GM13977 (cell line): ENCODE results near the gene TSPAN9.

Source experiments
- DNase-seq: peaks from one replicate; pipeline ENCODE4 v3.0.0; 2012; ENCODE audit warnings: low spot score
- CTCF ChIP-seq: IDR thresholded peaks from 2 replicates; pipeline ENCODE4 v1.5.1; 2012; ENCODE audit warnings: mild to moderate bottlenecking, control low read depth; ENCODE audit not compliant: insufficient read depth; ENCODE audit errors: extremely low read depth, missing control alignments
- in situ Hi-C: fragments of 300-500 bp; cut with MboI; formaldehyde crosslinking; loops from one replicate; pipeline ENCODE4 v1.12.0; 2022; ENCODE audit warnings: low sequenced_read_pairs, low pct_unique_long_range_greater_than_20kb, mixed read lengths, inconsistent platforms; ENCODE audit not compliant: unreplicated experiment

TSPAN9 gene

DNA sequence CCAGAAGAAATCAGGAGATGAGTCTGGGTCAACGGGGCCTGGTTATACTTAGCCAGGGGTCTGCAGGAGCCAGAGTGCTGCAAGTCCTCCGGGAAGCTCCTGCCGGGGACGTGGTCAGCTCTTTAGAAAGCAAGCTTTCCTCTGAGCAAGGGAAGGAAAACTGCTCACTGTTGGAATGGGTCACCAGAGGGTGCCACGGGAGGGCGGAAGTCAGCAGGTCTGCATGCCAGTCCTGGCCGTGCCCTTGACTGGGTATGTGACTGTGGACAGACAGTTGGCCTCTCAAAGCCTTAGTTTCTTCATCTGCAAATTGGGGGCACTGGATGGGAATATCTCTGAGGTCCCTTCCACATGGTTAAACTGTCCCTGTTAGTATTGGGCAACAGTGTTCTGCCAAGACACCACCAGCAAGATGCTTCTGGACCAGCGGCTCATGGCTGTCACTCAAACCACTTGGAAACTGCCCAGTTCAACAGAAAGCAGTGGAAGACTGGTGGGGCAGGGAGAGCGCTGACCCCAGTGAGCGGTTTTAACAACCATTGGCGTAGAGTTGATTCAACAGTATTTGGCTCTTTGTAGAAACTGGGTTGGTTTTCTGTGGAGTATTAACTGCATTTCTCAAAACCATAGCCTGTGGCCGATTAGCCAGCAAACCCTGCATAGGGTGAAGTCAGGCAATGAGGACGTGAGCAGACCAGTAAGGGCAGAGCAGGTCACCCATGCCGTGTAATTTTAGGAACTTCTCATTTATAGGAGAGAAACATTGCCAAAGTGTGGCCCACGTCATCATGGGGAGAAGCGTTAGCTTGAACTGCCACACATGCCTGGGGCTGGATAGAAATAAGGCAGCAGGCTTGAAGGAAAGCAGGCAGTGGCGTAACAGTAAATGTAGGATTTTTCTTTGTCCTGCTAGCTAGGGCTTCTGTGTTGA lies 249.9 kb downstream of the TSPAN9 start:
- in situ Hi-C loops: loop anchor here (25.0 kb wide), 1 partner anchor 460 kb away; no protein-coding TSS in a partner anchor
- DNase-seq: no peak
- TF ChIP-seq CTCF: no peak

- no peak for TF ChIP-seq CTCF
- DNase-seq: no peak
- in situ Hi-C loops: loop anchor here (25.0 kb wide), 1 partner anchor 459 kb away; no protein-coding TSS in a partner anchor
Observed at GRCh38 chr12:3328081-3328480, 250.9 kb downstream of the TSPAN9 start.

- TF ChIP-seq CTCF: no peak
- DNase-seq: no peak
- in situ Hi-C loops: loop anchor here (25.0 kb wide), 1 partner anchor 459 kb away; no protein-coding TSS in a partner anchor
Observed at GRCh38 chr12:3328571-3328970, 251.4 kb downstream of the TSPAN9 start.

- DNase-seq: no peak
- in situ Hi-C loops: loop anchor here (25.0 kb wide), 1 partner anchor 458 kb away; no protein-coding TSS in a partner anchor
- no peak for TF ChIP-seq CTCF
Observed at GRCh38 chr12:3329361-3329760, 252.2 kb downstream of the TSPAN9 start.

GRCh38 chr12:3330976-3331510 lies 253.9 kb downstream of the TSPAN9 start:
- no peak for TF ChIP-seq CTCF
- in situ Hi-C loops: loop anchor here (25.0 kb wide), 1 partner anchor 456 kb away; no protein-coding TSS in a partner anchor

GRCh38 chr12:3332188-3332587 lies 255.0 kb downstream of the TSPAN9 start:
- no peak for TF ChIP-seq CTCF
- in situ Hi-C loops: loop anchor here (25.0 kb wide), 1 partner anchor 455 kb away; no protein-coding TSS in a partner anchor
- no peak for DNase-seq

More at GRCh38 chr12:3330976-3331510, 253.9 kb downstream of the TSPAN9 start:
- no peak for DNase-seq
